Body of pancreas (tissue), 4 donors: Measurements from ENCODE around the gene TNS3. TPM values are rescaled to one million over a fixed set of nuclear protein-coding genes. Genes with fewer than 3 reads are reported as not detected.

Experiments used
- ATAC-seq: fragments of 150-250 bp; one replicate; pipeline ENCODE4 v1.9.1; 2016
- DNase-seq, 4 donors: peaks; one replicate each; pipeline ENCODE4 v3.0.0-alpha.2; 2019
- H3K27ac ChIP-seq, 4 donors: fragments of 200-600 bp; sonication (generic); 1 replicate in 3 of 4; 2 replicates in 1 of 4; pipeline versions ENCODE4 v1.5.1 to v1.6.1; 2016 to 2019; ENCODE audit warnings: mild to moderate bottlenecking in 1 of 4, mixed read lengths in 1 of 4, moderate library complexity in 1 of 4
- H3K27me3 ChIP-seq, 2 donors: fragments of 200-600 bp; sonication (generic); one replicate each; pipeline ENCODE4 v1.6.0; 2016; ENCODE audit warnings: mild to moderate bottlenecking in 1 of 2
- H3K36me3 ChIP-seq, 2 donors: fragments of 200-600 bp; sonication (generic); replicated peaks in 1 of 2; 2 replicates each; pipeline ENCODE4 v1.5.1; 2016; ENCODE audit warnings: low read depth in 2 of 2; ENCODE audit not compliant: insufficient read depth in 1 of 2
- H3K4me1 ChIP-seq: fragments of 200-600 bp; sonication (generic); one replicate; pipeline ENCODE4 v1.6.0; 2016
- H3K4me3 ChIP-seq, 2 donors: fragments of 200-600 bp; sonication (generic); 1 replicate in 1 of 2; 2 replicates in 1 of 2; pipeline ENCODE4 v1.5.1; 2016 to 2019
- H3K9me3 ChIP-seq, 3 donors: fragments of 200-600 bp; sonication (generic); 1 replicate in 2 of 3; 2 replicates in 1 of 3; pipeline ENCODE4 v1.5.1; 2016
- CTCF ChIP-seq, 7 experiments: fragments of 450-650 bp in 4 of 7; fragments of 200-600 bp in 3 of 7; sonication (generic) in 3 of 7; IDR thresholded peaks; one replicate each; pipeline ENCODE4 v1.5.1; 2016 to 2019; ENCODE audit warnings: antibody characterized with exemption in 7 of 7
- POLR2A ChIP-seq, 3 donors: fragments of 450-650 bp; IDR thresholded peaks; one replicate each; pipeline ENCODE4 v1.6.1; 2016; ENCODE audit warnings: antibody characterized with exemption in 3 of 3, mild to moderate bottlenecking in 2 of 3
- WGBS, 2 donors: methylation state at CpG; one replicate each; pipeline ENCODE4 v1.1.5; 2017; 5-methylcytosine and 5-hydroxymethylcytosine counted together
- intact Hi-C: fragments of 100-400 bp; cut with DNase I; formaldehyde crosslinking; loops from one replicate; pipeline ENCODE4 v1.15.1; 2023
- total RNA-seq, 2 donors: library from RNA; depleted of rRNA; stranded (reverse); fragments of >200 nt; gene quantifications; one replicate each; pipeline ENCODE4 v1.1.0, GENCODE V29; 2016

Gene TNS3
- total RNA-seq, 2 donors from 2014 or later, result 100 to 265 TPM

- 54 to 63% methylated on average over 15 to 17 of the region's 17 CpGs for WGBS, 2 donors
- Histone ChIP-seq H3K36me3 (no peaks in the 10 kb centered on the region), H3K4me1 (peaks cover 23% of the 10 kb centered on the region), H3K4me3 (no peak overlapping the region), H3K27me3 (no peaks in the 10 kb centered on the region), H3K27ac (peak overlapping the region in 1 of 4 donors; percentile 10), H3K9me3 (no peaks in the 10 kb centered on the region)
- no peak for DNase-seq
- intact Hi-C loops, result no loop called here
- TF ChIP-seq POLR2A (IDR thresholded peaks at IDR 0.05), result no peak
- ATAC-seq, result no peak
These were observed 43.9 kb downstream of the TNS3 start for GRCh38 chr7:47537716-47538675.

GRCh38 chr7:47536661-47537611, 45.0 kb downstream of the TNS3 start:
- 35 to 63% methylated on average over 38 to 93 of the region's 96 CpGs for WGBS, 2 donors

GRCh38 chr7:47535704-47536628, 45.9 kb downstream of the TNS3 start:
- intact Hi-C loops, result no loop called here

More at GRCh38 chr7:47536661-47537611, 45.0 kb downstream of the TNS3 start:
- Histone ChIP-seq H3K4me3 (no peak overlapping the region), H3K4me1 (peaks cover 23% of the 10 kb centered on the region), H3K9me3 (no peaks in the 10 kb centered on the region), H3K27ac (peak overlapping the region in 2 of 4 donors; percentile 4 to 10), H3K27me3 (no peaks in the 10 kb centered on the region), H3K36me3 (no peaks in the 10 kb centered on the region)
- intact Hi-C loops, result no loop called here
- DNase-seq (peak; percentile 42 to 65 (median 52)), ATAC-seq (peak; percentile 63)
- TF ChIP-seq CTCF (IDR thresholded peaks at IDR 0.05) (no peak), POLR2A (IDR thresholded peaks at IDR 0.05) (no peak)

GRCh38 chr7:47535035-47535703, 46.7 kb downstream of the TNS3 start:
- TF ChIP-seq POLR2A (IDR thresholded peaks at IDR 0.05) (no peak), CTCF (IDR thresholded peaks at IDR 0.05) (no peak)
- Histone ChIP-seq H3K4me1 (peaks cover 23% of the 10 kb centered on the region), H3K4me3 (no peak overlapping the region), H3K27ac (peak overlapping the region in 1 of 4 donors; percentile 38), H3K27me3 (no peaks in the 10 kb centered on the region), H3K9me3 (no peaks in the 10 kb centered on the region), H3K36me3 (no peaks in the 10 kb centered on the region)
- WGBS, 2 donors, result 70 to 84% methylated on average over 5 of the region's 5 CpGs
- ATAC-seq (no peak), DNase-seq (no peak)
- intact Hi-C loops, result no loop called here

More at GRCh38 chr7:47535704-47536628, 45.9 kb downstream of the TNS3 start:
- Histone ChIP-seq H3K27ac (peak overlapping the region in 1 of 4 donors; percentile 38), H3K27me3 (no peaks in the 10 kb centered on the region), H3K9me3 (no peaks in the 10 kb centered on the region), H3K4me3 (no peak overlapping the region), H3K36me3 (no peaks in the 10 kb centered on the region), H3K4me1 (peaks cover 23% of the 10 kb centered on the region)
- TF ChIP-seq CTCF (IDR thresholded peaks at IDR 0.05), result no peak
- TF ChIP-seq POLR2A (IDR thresholded peaks at IDR 0.05), result no peak
- no peak for DNase-seq
- ATAC-seq, result no peak
- WGBS, 2 donors, result 84 to 97% methylated on average over 19 to 23 of the region's 23 CpGs
